GM19035 (cell line): Measurements from ENCODE around the gene CCNO.

ENCODE experiments used
- ATAC-seq: cut with Tn5 transposase; IDR thresholded peaks from one replicate; pipeline ENCODE4 v1.9.1; 2021; ENCODE audit not compliant: unreplicated experiment

The CCNO gene

GRCh38 chr5:55223812-55224240, 9.6 kb downstream of the CCNO start:
- no peak for ATAC-seq

GRCh38 chr5:55222985-55223811, 10.2 kb downstream of the CCNO start:
- ATAC-seq = no peak

GRCh38 chr5:55222092-55222984, 11.1 kb downstream of the CCNO start:
- ATAC-seq = no peak

- ATAC-seq = no peak
Observed at GRCh38 chr5:55220433-55221185, 12.8 kb downstream of the CCNO start.

GRCh38 chr5:55219770-55220169, 13.6 kb downstream of the CCNO start:
- no peak for ATAC-seq

- no peak for ATAC-seq
Observed at GRCh38 chr5:55218967-55219366, 14.4 kb downstream of the CCNO start.

- ATAC-seq = no peak
Observed at GRCh38 chr5:55211184-55211874, 22.1 kb downstream of the CCNO start.

GRCh38 chr5:55205001-55205400, 28.4 kb downstream of the CCNO start:
- ATAC-seq = no peak

GRCh38 chr5:55191165-55191564, 42.2 kb downstream of the CCNO start:
- ATAC-seq = no peak

GRCh38 chr5:55188656-55189540, 44.5 kb downstream of the CCNO start:
- ATAC-seq = no peak

- ATAC-seq = no peak
Observed at GRCh38 chr5:55187370-55187769, 46.0 kb downstream of the CCNO start.
